ENCODE results near the gene MEG3. TPM values are rescaled to one million over a fixed set of nuclear protein-coding genes. Genes with fewer than 3 reads are reported as not detected.

The MEG3 gene
- total and polyA plus RNA-seq, 12 donors = 86.6 to 8,129 (median 728) TPM

- Histone ChIP-seq H3K4me1 (replicated peaks in 1 of 2) (no peaks in the 10 kb centered on the region), H3K27ac (no peak overlapping the region), H3K9me3 (replicated peaks in 1 of 3) (no peaks in the 10 kb centered on the region), H3K27me3 (no peaks in the 10 kb centered on the region), H3K36me3 (replicated peaks in 1 of 2) (no peaks in the 10 kb centered on the region), H3K4me3 (no peak overlapping the region)
- DNase-seq = peak in 3 of 7 donors; percentile 36 to 75 (median 53)
- WGBS, 4 donors = 73 to 80% (median 74%) methylated on average over 9 of the region's 9 CpGs
- TF ChIP-seq CTCF (IDR thresholded peaks at IDR 0.05) (no peak), POLR2A (IDR thresholded peaks at IDR 0.05) (no peak)
- intact Hi-C loops (cut with DNase I) = no loop called here
Observed at GRCh38 chr14:100822532-100823296, 3.2 kb upstream of the MEG3 start.

GRCh38 chr14:100823413-100824080, 2.4 kb upstream of the MEG3 start:
- WGBS, 4 donors = 82 to 87% (median 84%) methylated on average over 6 to 11 of the region's 11 CpGs
- DNase-seq = no peak
- no peak overlapping the region for H3K4me3 ChIP-seq
- H3K27me3 ChIP-seq = no peaks in the 10 kb centered on the region
- peak overlapping the region in 1 of 5 donors; percentile 64 for H3K27ac ChIP-seq
- no peaks in the 10 kb centered on the region for H3K9me3 ChIP-seq (replicated peaks in 1 of 3)
- TF ChIP-seq CTCF (IDR thresholded peaks at IDR 0.05) (no peak), POLR2A (IDR thresholded peaks at IDR 0.05) (no peak)
- no peaks in the 10 kb centered on the region for H3K4me1 ChIP-seq (replicated peaks in 1 of 2)
- no peaks in the 10 kb centered on the region for H3K36me3 ChIP-seq (replicated peaks in 1 of 2)
- intact Hi-C loops (cut with DNase I) = no loop called here

- Histone ChIP-seq H3K27ac (peak overlapping the region in 1 of 5 donors; percentile 90), H3K4me3 (no peak overlapping the region), H3K27me3 (no peaks in the 10 kb centered on the region), H3K4me1 (replicated peaks in 1 of 2) (peaks cover 0 to 4% of the 10 kb centered on the region in 2 donors), H3K9me3 (replicated peaks in 1 of 3) (no peaks in the 10 kb centered on the region), H3K36me3 (replicated peaks in 1 of 2) (peaks cover 0 to 4% of the 10 kb centered on the region in 2 donors)
- intact Hi-C loops (cut with DNase I) = no loop called here
- 51 to 61% (median 59%) methylated on average over 18 to 32 of the region's 32 CpGs; no CpG with 5 or more reads in 1 of the 4 donors for WGBS, 4 donors
- TF ChIP-seq CTCF (IDR thresholded peaks at IDR 0.05) (no peak), POLR2A (IDR thresholded peaks at IDR 0.05) (no peak)
- peak; percentile 50 to 92 (median 75) for DNase-seq
Observed at GRCh38 chr14:100824091-100824551, 1.8 kb upstream of the MEG3 start.

All from adrenal gland (tissue), 12 donors.